ENCODE measurements around the gene SORT1.

DNA sequence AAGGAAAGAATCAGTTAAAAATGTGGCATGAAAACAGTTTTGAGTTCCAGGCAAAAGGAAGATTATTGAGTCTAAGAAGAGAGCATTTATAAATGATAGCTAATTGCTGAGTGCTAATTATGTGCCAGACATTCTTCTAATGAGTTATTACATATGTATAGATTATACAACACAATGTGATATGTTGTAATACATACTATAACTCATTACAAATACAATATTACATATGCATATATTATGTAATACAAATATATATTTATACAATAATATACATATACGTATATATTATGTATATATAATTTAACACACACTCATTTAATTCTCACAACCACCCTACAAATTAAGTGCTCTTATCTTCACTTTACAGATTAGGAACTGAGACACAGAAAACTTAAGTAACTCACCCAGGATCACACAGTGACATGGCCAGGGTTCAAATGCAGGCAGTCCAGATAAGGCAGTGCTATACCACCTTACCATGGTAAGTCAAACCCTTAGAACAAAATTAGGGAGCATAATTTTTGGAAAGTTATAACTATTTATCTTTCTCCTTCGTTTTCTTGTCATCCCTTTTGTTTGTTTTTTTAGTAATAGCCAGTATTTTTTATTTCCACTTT, 4.0 kb downstream of the SORT1 start:
- TF ChIP-seq, protein P1, sequence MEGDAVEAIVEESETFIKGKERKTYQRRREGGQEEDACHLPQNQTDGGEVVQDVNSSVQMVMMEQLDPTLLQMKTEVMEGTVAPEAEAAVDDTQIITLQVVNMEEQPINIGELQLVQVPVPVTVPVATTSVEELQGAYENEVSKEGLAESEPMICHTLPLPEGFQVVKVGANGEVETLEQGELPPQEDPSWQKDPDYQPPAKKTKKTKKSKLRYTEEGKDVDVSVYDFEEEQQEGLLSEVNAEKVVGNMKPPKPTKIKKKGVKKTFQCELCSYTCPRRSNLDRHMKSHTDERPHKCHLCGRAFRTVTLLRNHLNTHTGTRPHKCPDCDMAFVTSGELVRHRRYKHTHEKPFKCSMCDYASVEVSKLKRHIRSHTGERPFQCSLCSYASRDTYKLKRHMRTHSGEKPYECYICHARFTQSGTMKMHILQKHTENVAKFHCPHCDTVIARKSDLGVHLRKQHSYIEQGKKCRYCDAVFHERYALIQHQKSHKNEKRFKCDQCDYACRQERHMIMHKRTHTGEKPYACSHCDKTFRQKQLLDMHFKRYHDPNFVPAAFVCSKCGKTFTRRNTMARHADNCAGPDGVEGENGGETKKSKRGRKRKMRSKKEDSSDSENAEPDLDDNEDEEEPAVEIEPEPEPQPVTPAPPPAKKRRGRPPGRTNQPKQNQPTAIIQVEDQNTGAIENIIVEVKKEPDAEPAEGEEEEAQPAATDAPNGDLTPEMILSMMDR (conservative IDR thresholded peaks at IDR 0.05 in 1 of 2, IDR thresholded peaks at IDR 0.05 in 1 of 2; ENCODE audit: extremely low read depth in 1 of 2, insufficient read depth in 1 of 2, low read depth in 1 of 2, low read length in 2 of 2), result no peak
- no peak for TF ChIP-seq EZH2 (IDR thresholded peaks at IDR 0.05; ENCODE audit: borderline replicate concordance, low read length)
